Activated naive CD8-positive, alpha-beta T cell (primary cell): ENCODE results near the gene PAXX.
"Not testable (repeated sequence)": the region's sequence is repeated elsewhere in the genome, so short reads cannot be mapped to it uniquely, and the experiment has no call there.

ENCODE experiments used
- H3K27ac Mint-ChIP-seq: one replicate; pipeline ENCODE4 v1.8.0; 2021; ENCODE audit warnings: mixed read lengths
- H3K27me3 Mint-ChIP-seq: one replicate; pipeline ENCODE4 v1.8.0; 2021; ENCODE audit warnings: mixed read lengths
- H3K36me3 Mint-ChIP-seq: one replicate; pipeline ENCODE4 v1.8.0; 2021; ENCODE audit warnings: mixed read lengths
- H3K4me1 Mint-ChIP-seq: one replicate; pipeline ENCODE4 v1.8.0; 2021; ENCODE audit warnings: low read depth, mixed read lengths
- H3K4me3 Mint-ChIP-seq: one replicate; pipeline ENCODE4 v1.8.0; 2021; ENCODE audit warnings: mild to moderate bottlenecking, mixed read lengths
- H3K9me3 Mint-ChIP-seq: one replicate; pipeline ENCODE4 v1.8.0; 2021; ENCODE audit warnings: low read depth, mixed read lengths

Gene PAXX

GRCh38 chr9:137030006-137030405 is 37.8 kb downstream of the PAXX start:
- no peaks in the 10 kb centered on the region for H3K36me3 Mint-ChIP-seq
- no peaks in the 10 kb centered on the region for H3K27me3 Mint-ChIP-seq
- H3K4me1 Mint-ChIP-seq: peaks cover 46% of the 10 kb centered on the region
- no peak overlapping the region for H3K27ac Mint-ChIP-seq
- H3K4me3 Mint-ChIP-seq: no peak overlapping the region
- no peaks in the 10 kb centered on the region for H3K9me3 Mint-ChIP-seq

- Mint-ChIP-seq H3K27ac (peak overlapping the region; percentile 68), H3K27me3 (no peaks in the 10 kb centered on the region), H3K4me3 (peak overlapping the region; percentile 57), H3K4me1 (peaks cover 46% of the 10 kb centered on the region), H3K36me3 (no peaks in the 10 kb centered on the region), H3K9me3 (no peaks in the 10 kb centered on the region)
These were observed 38.6 kb downstream of the PAXX start for GRCh38 chr9:137030538-137031527.

- H3K9me3 Mint-ChIP-seq: no peaks in the 10 kb centered on the region
- peak within 1 kb of the TSS; percentile 57 for H3K4me3 Mint-ChIP-seq
- no peaks in the 10 kb centered on the region for H3K27me3 Mint-ChIP-seq
- peaks cover 42% of the 10 kb centered on the region for H3K4me1 Mint-ChIP-seq
- H3K36me3 Mint-ChIP-seq: no peaks in the 10 kb centered on the region
- no peak within 1 kb of the TSS for H3K27ac Mint-ChIP-seq
These were observed 39.9 kb downstream of the PAXX start, which contains the start of gene FUT7 for GRCh38 chr9:137031904-137032640. Gene FUT7, minus strand, starts transcription at chr9:137032088. Its CDS starts 97 bp downstream, at chr9:137031991.

- no peaks in the 10 kb centered on the region for H3K36me3 Mint-ChIP-seq
- H3K9me3 Mint-ChIP-seq: no peaks in the 10 kb centered on the region
- H3K4me3 Mint-ChIP-seq: peak overlapping the region; percentile 23
- no peaks in the 10 kb centered on the region for H3K27me3 Mint-ChIP-seq
- no peak overlapping the region for H3K27ac Mint-ChIP-seq
- H3K4me1 Mint-ChIP-seq: peaks cover 39% of the 10 kb centered on the region
These were observed 40.6 kb downstream of the PAXX start for GRCh38 chr9:137032858-137033257.

- not testable (repeated sequence) for H3K36me3 Mint-ChIP-seq, H3K27ac Mint-ChIP-seq, H3K27me3 Mint-ChIP-seq, H3K9me3 Mint-ChIP-seq, H3K4me3 Mint-ChIP-seq
- peaks cover 39% of the 10 kb centered on the region for H3K4me1 Mint-ChIP-seq
These were observed 41.3 kb downstream of the PAXX start for GRCh38 chr9:137033481-137033880.

DNA sequence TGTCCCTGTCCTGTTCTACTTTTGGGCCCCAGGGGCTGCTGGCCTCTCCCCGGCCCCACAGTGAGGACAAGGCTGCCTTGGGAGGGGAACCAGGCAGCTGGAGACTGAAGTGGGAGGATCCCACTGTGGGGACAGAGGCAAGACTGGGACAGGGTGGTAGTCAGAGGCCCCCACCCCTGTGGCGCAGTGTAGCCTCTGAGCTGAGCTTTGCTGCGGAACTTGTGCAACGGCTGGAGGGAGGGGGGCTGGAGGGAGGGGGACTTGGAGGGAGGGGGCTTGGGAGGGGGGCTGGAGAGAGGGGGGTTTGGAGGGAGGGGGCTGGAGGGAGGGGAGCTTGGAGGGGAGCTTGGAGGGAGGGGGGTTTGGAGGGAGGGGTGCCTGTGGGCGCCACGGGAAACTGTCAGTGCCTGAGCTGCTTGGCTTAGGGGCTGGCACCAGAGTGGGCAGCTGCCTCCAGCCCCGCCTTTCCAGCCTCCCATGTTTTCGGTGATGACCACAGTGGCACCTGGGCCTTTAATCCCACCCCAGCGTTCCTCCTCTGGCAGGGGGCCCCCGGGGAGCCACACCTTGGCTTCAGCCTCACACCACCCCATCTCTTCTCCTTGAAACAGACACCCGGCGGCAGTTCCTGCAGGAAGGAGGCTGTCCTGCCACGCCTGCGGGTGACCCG is 42.0 kb downstream of the PAXX start:
- Mint-ChIP-seq H3K27me3 (no peaks in the 10 kb centered on the region), H3K9me3 (no peaks in the 10 kb centered on the region), H3K27ac (peak overlapping the region; percentile 46), H3K4me1 (peaks cover 37% of the 10 kb centered on the region), H3K4me3 (peak overlapping the region; percentile 48), H3K36me3 (no peaks in the 10 kb centered on the region)

DNA sequence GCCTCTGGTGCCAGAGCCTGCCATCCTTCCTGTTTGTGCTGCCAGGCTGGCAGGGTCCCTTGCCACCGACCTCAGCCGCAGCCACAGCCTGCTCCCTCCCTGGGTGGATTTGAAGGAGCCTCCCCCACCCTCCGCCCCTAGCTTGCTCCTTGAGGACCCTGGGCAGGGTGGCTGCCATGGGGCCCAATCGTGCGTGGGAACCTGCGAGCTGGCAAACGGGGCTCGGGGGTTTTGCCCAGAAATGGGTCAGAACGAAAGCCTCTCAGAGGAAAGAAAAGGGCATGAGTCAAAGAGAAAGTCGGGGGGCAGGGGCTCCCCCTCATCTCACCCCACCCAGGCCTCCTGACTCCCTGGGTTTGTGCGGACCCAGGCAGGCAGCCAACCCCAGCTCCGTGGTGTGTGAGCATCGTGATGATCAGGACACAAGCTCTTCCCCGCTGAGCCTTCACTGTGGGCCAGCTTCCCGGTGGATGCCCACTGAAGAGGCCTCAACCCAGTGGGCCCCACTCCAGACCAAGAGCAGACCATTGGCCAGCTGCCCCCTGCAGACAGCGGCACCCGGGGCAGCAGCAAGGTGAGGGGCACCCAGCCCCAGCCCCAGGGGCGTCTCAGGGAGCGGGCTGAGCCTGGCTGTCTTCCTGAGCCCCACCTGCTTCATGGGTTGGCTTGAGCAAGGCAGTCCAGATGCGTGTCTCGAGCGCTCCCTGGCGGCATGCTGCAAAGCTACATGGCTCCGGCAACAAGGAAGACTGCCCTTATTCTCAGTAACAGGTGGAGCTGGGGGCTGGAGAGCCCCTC is 42.7 kb downstream of the PAXX start:
- no peaks in the 10 kb centered on the region for H3K9me3 Mint-ChIP-seq
- H3K4me3 Mint-ChIP-seq: peak overlapping the region; percentile 48
- no peaks in the 10 kb centered on the region for H3K27me3 Mint-ChIP-seq
- H3K4me1 Mint-ChIP-seq: peaks cover 31% of the 10 kb centered on the region
- no peaks in the 10 kb centered on the region for H3K36me3 Mint-ChIP-seq
- peak overlapping the region; percentile 46 for H3K27ac Mint-ChIP-seq

- Mint-ChIP-seq H3K4me1 (peaks cover 27% of the 10 kb centered on the region), H3K36me3 (no peaks in the 10 kb centered on the region), H3K27me3 (no peaks in the 10 kb centered on the region), H3K27ac (no peak overlapping the region), H3K9me3 (no peaks in the 10 kb centered on the region), H3K4me3 (no peak overlapping the region)
These were observed 43.2 kb downstream of the PAXX start for GRCh38 chr9:137035507-137035834.

DNA sequence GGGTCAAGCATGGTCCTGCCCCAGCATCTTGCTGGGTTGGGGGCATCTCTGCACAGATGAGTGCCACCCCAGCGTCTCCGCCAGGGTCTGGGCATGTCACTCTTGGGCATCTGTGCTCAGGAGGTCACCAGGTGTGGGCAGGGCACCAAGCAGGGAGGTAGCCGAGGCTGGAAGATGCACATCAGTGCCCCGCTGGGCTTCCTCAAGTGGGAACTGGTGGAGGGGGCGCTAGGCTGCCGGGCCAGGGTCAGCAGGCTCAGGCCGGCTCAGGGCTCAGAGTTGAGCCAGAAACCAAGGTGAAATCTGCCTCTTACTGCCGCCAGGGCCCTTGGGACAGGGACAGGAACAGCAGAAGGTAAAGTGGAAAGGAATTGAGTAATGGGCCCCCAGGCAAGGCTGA is 43.7 kb downstream of the PAXX start:
- Mint-ChIP-seq H3K4me1 (peaks cover 22% of the 10 kb centered on the region), H3K27ac (no peak overlapping the region), H3K4me3 (no peak overlapping the region), H3K9me3 (no peaks in the 10 kb centered on the region), H3K27me3 (no peaks in the 10 kb centered on the region), H3K36me3 (no peaks in the 10 kb centered on the region)

DNA sequence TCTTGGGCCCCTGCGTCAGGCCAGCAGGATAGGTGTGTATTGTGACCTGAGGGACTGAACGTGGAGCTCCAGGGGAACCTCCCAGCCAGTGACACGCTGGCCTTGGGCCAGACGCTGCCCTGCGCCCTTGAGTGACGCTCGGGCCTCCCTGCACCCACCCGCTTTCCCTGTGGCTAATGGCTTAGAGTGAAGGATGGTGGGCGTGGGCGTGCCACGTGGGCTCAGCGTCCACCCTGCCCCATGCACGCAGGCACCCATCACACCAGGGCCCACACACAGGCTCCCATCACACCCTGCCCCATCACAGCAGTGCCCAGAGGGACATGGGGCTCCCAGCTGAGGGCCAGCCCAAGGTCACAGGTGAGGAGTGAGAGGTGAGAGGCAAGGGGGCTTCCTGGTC is 44.8 kb downstream of the PAXX start:
- no peaks in the 10 kb centered on the region for H3K36me3 Mint-ChIP-seq
- H3K9me3 Mint-ChIP-seq: no peaks in the 10 kb centered on the region
- no peak overlapping the region for H3K4me3 Mint-ChIP-seq
- peaks cover 19% of the 10 kb centered on the region for H3K4me1 Mint-ChIP-seq
- no peaks in the 10 kb centered on the region for H3K27me3 Mint-ChIP-seq
- no peak overlapping the region for H3K27ac Mint-ChIP-seq

- Mint-ChIP-seq H3K36me3 (no peaks in the 10 kb centered on the region), H3K4me1 (peaks cover 15% of the 10 kb centered on the region), H3K9me3 (no peaks in the 10 kb centered on the region), H3K4me3 (no peak overlapping the region), H3K27ac (no peak overlapping the region), H3K27me3 (no peaks in the 10 kb centered on the region)
These were observed 45.3 kb downstream of the PAXX start for GRCh38 chr9:137037483-137037882.

GRCh38 chr9:137038916-137039315 is 46.7 kb downstream of the PAXX start:
- no peak overlapping the region for H3K4me3 Mint-ChIP-seq

DNA sequence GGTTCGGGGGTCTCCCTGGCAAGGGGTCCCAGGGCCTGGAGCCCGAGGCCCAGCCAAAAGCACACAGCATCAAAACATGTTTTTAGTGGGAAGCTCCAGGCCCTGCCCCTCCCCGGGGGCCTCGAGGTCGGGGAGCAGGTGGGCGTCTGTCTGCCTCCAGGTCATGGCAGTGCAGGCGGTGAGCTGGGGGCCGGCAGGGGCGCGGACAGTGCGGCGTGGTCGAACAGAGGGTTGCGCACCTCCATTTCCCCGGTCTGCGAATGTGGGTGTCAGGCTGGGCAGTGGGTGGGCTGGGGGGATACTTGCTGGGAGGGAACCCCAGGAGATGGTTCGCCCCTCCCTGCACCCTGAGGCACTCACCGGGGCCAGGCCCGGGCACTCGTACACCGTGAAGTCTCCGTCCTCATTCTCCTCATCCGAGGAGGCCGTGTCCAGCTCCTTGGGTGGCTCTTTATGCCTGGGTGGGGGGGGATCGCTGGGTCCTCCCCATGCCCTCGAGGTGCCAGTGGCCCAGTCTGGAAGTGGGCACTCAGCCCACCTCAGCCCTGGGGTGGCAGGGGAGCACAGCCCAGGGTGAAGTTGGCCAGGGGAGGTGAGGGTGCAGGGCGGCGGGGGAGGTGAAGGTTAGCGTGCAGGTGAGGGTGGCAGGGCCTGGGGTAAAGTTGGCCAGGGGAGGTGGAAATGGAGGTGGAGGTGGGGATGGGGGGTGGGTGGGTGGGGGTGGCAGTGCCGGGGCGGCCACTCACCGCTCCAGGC is 47.6 kb downstream of the PAXX start:
- Mint-ChIP-seq H3K9me3 (no peaks in the 10 kb centered on the region), H3K4me3 (no peak overlapping the region), H3K27ac (no peak overlapping the region), H3K27me3 (peaks cover under 1% of the 10 kb centered on the region), H3K36me3 (no peaks in the 10 kb centered on the region), H3K4me1 (peaks cover 6% of the 10 kb centered on the region)

More at GRCh38 chr9:137038916-137039315, 46.7 kb downstream of the PAXX start:
- no peak overlapping the region for H3K27ac Mint-ChIP-seq
- H3K4me1 Mint-ChIP-seq: peaks cover 6% of the 10 kb centered on the region
- no peaks in the 10 kb centered on the region for H3K27me3 Mint-ChIP-seq
- no peaks in the 10 kb centered on the region for H3K36me3 Mint-ChIP-seq
- no peaks in the 10 kb centered on the region for H3K9me3 Mint-ChIP-seq

- Mint-ChIP-seq H3K9me3 (no peaks in the 10 kb centered on the region), H3K27me3 (peaks cover 2% of the 10 kb centered on the region), H3K36me3 (no peaks in the 10 kb centered on the region), H3K4me3 (no peak overlapping the region), H3K4me1 (peaks cover 8% of the 10 kb centered on the region), H3K27ac (no peak overlapping the region)
These were observed 48.3 kb downstream of the PAXX start for GRCh38 chr9:137040568-137040967.
